ENCODE data around the gene IFFO2.

IFFO2 gene

GRCh38 chr1:18928406-18928805, 28.1 kb downstream of the IFFO2 start:
- H3K9ac ChIP-seq (ENCODE audit: low read depth in 1 of 2, low read length in 2 of 2), result no peak overlapping the region
- peaks cover 18 to 27% of the 10 kb centered on the region in 2 donors for H3K4me1 ChIP-seq (ENCODE audit: control insufficient read depth in 2 of 2, insufficient read depth in 2 of 2, low read length in 2 of 2)
- no peaks in the 10 kb centered on the region for H3K27me3 ChIP-seq (ENCODE audit: control insufficient read depth in 2 of 2, insufficient read depth in 2 of 2, low read length in 2 of 2)
- peak overlapping the region in 1 of 2 donors; percentile 88 for H3K27ac ChIP-seq (ENCODE audit: low read depth in 2 of 2, low read length in 2 of 2)
- no peaks in the 10 kb centered on the region for H3K36me3 ChIP-seq (ENCODE audit: control insufficient read depth in 2 of 2, insufficient read depth in 2 of 2, low read length in 2 of 2)
- no peaks in the 10 kb centered on the region for H3K9me3 ChIP-seq (ENCODE audit: control insufficient read depth in 2 of 2, low read length in 2 of 2)
- no peak overlapping the region for H3K4me3 ChIP-seq (ENCODE audit: low read length in 2 of 2)

- Histone ChIP-seq H3K9me3 (ENCODE audit: control insufficient read depth in 2 of 2, low read length in 2 of 2) (no peaks in the 10 kb centered on the region), H3K27me3 (ENCODE audit: control insufficient read depth in 2 of 2, insufficient read depth in 2 of 2, low read length in 2 of 2) (no peaks in the 10 kb centered on the region), H3K27ac (ENCODE audit: low read depth in 2 of 2, low read length in 2 of 2) (peak overlapping the region in 1 of 2 donors; percentile 88), H3K36me3 (ENCODE audit: control insufficient read depth in 2 of 2, insufficient read depth in 2 of 2, low read length in 2 of 2) (no peaks in the 10 kb centered on the region), H3K4me3 (ENCODE audit: low read length in 2 of 2) (peak overlapping the region in 1 of 2 donors; percentile 23), H3K4me1 (ENCODE audit: control insufficient read depth in 2 of 2, insufficient read depth in 2 of 2, low read length in 2 of 2) (peaks cover 23 to 28% of the 10 kb centered on the region in 2 donors), H3K9ac (ENCODE audit: low read depth in 1 of 2, low read length in 2 of 2) (peak overlapping the region in 1 of 2 donors; percentile 63)
These were observed 28.7 kb downstream of the IFFO2 start for GRCh38 chr1:18927654-18928272.

- Histone ChIP-seq H3K4me1 (ENCODE audit: control insufficient read depth in 2 of 2, insufficient read depth in 2 of 2, low read length in 2 of 2) (peaks cover 28 to 33% of the 10 kb centered on the region in 2 donors), H3K36me3 (ENCODE audit: control insufficient read depth in 2 of 2, insufficient read depth in 2 of 2, low read length in 2 of 2) (no peaks in the 10 kb centered on the region), H3K4me3 (ENCODE audit: low read length in 2 of 2) (peak overlapping the region in 1 of 2 donors; percentile 23), H3K27ac (ENCODE audit: low read depth in 2 of 2, low read length in 2 of 2) (peak overlapping the region; percentile 68 to 88), H3K9me3 (ENCODE audit: control insufficient read depth in 2 of 2, low read length in 2 of 2) (no peaks in the 10 kb centered on the region), H3K9ac (ENCODE audit: low read depth in 1 of 2, low read length in 2 of 2) (peak overlapping the region; percentile 37 to 63), H3K27me3 (ENCODE audit: control insufficient read depth in 2 of 2, insufficient read depth in 2 of 2, low read length in 2 of 2) (no peaks in the 10 kb centered on the region)
These were observed 29.3 kb downstream of the IFFO2 start for GRCh38 chr1:18927082-18927653.

GRCh38 chr1:18926315-18927081, 30.0 kb downstream of the IFFO2 start:
- peak overlapping the region; percentile 37 to 63 for H3K9ac ChIP-seq (ENCODE audit: low read depth in 1 of 2, low read length in 2 of 2)

GRCh38 chr1:18925279-18925678, 31.2 kb downstream of the IFFO2 start:
- Histone ChIP-seq H3K27ac (ENCODE audit: low read depth in 2 of 2, low read length in 2 of 2) (no peak overlapping the region), H3K9ac (ENCODE audit: low read depth in 1 of 2, low read length in 2 of 2) (no peak overlapping the region), H3K36me3 (ENCODE audit: control insufficient read depth in 2 of 2, insufficient read depth in 2 of 2, low read length in 2 of 2) (peaks cover 5% of the 10 kb centered on the region in 2 donors), H3K27me3 (ENCODE audit: control insufficient read depth in 2 of 2, insufficient read depth in 2 of 2, low read length in 2 of 2) (no peaks in the 10 kb centered on the region), H3K4me3 (ENCODE audit: low read length in 2 of 2) (no peak overlapping the region), H3K9me3 (ENCODE audit: control insufficient read depth in 2 of 2, low read length in 2 of 2) (no peaks in the 10 kb centered on the region), H3K4me1 (ENCODE audit: control insufficient read depth in 2 of 2, insufficient read depth in 2 of 2, low read length in 2 of 2) (peaks cover 34 to 36% of the 10 kb centered on the region in 2 donors)

More at GRCh38 chr1:18926315-18927081, 30.0 kb downstream of the IFFO2 start:
- H3K36me3 ChIP-seq (ENCODE audit: control insufficient read depth in 2 of 2, insufficient read depth in 2 of 2, low read length in 2 of 2), result no peaks in the 10 kb centered on the region
- H3K27ac ChIP-seq (ENCODE audit: low read depth in 2 of 2, low read length in 2 of 2), result peak overlapping the region; percentile 68 to 88
- peak overlapping the region in 1 of 2 donors; percentile 28 for H3K4me3 ChIP-seq (ENCODE audit: low read length in 2 of 2)
- H3K9me3 ChIP-seq (ENCODE audit: control insufficient read depth in 2 of 2, low read length in 2 of 2), result no peaks in the 10 kb centered on the region
- peaks cover 34 to 36% of the 10 kb centered on the region in 2 donors for H3K4me1 ChIP-seq (ENCODE audit: control insufficient read depth in 2 of 2, insufficient read depth in 2 of 2, low read length in 2 of 2)
- no peaks in the 10 kb centered on the region for H3K27me3 ChIP-seq (ENCODE audit: control insufficient read depth in 2 of 2, insufficient read depth in 2 of 2, low read length in 2 of 2)

GRCh38 chr1:18924221-18924691, 32.2 kb downstream of the IFFO2 start:
- H3K27me3 ChIP-seq (ENCODE audit: control insufficient read depth in 2 of 2, insufficient read depth in 2 of 2, low read length in 2 of 2), result no peaks in the 10 kb centered on the region
- no peak overlapping the region for H3K27ac ChIP-seq (ENCODE audit: low read depth in 2 of 2, low read length in 2 of 2)
- peaks cover 5% of the 10 kb centered on the region in 2 donors for H3K36me3 ChIP-seq (ENCODE audit: control insufficient read depth in 2 of 2, insufficient read depth in 2 of 2, low read length in 2 of 2)
- no peaks in the 10 kb centered on the region for H3K9me3 ChIP-seq (ENCODE audit: control insufficient read depth in 2 of 2, low read length in 2 of 2)
- H3K4me3 ChIP-seq (ENCODE audit: low read length in 2 of 2), result no peak overlapping the region
- peaks cover 32 to 36% of the 10 kb centered on the region in 2 donors for H3K4me1 ChIP-seq (ENCODE audit: control insufficient read depth in 2 of 2, insufficient read depth in 2 of 2, low read length in 2 of 2)
- H3K9ac ChIP-seq (ENCODE audit: low read depth in 1 of 2, low read length in 2 of 2), result no peak overlapping the region

- no peak overlapping the region for H3K9ac ChIP-seq (ENCODE audit: low read depth in 1 of 2, low read length in 2 of 2)
These were observed 32.7 kb downstream of the IFFO2 start for GRCh38 chr1:18923756-18924211.

GRCh38 chr1:18922848-18923755, 33.4 kb downstream of the IFFO2 start:
- peak overlapping the region in 1 of 2 donors; percentile 60 for H3K9ac ChIP-seq (ENCODE audit: low read depth in 1 of 2, low read length in 2 of 2)
- H3K4me1 ChIP-seq (ENCODE audit: control insufficient read depth in 2 of 2, insufficient read depth in 2 of 2, low read length in 2 of 2), result peaks cover 28 to 32% of the 10 kb centered on the region in 2 donors
- peak overlapping the region; percentile 76 to 77 for H3K27ac ChIP-seq (ENCODE audit: low read depth in 2 of 2, low read length in 2 of 2)
- no peak overlapping the region for H3K4me3 ChIP-seq (ENCODE audit: low read length in 2 of 2)
- no peaks in the 10 kb centered on the region for H3K27me3 ChIP-seq (ENCODE audit: control insufficient read depth in 2 of 2, insufficient read depth in 2 of 2, low read length in 2 of 2)
- no peaks in the 10 kb centered on the region for H3K9me3 ChIP-seq (ENCODE audit: control insufficient read depth in 2 of 2, low read length in 2 of 2)
- peaks cover 5 to 8% of the 10 kb centered on the region in 2 donors for H3K36me3 ChIP-seq (ENCODE audit: control insufficient read depth in 2 of 2, insufficient read depth in 2 of 2, low read length in 2 of 2)

More at GRCh38 chr1:18923756-18924211, 32.7 kb downstream of the IFFO2 start:
- peaks cover 5 to 6% of the 10 kb centered on the region in 2 donors for H3K36me3 ChIP-seq (ENCODE audit: control insufficient read depth in 2 of 2, insufficient read depth in 2 of 2, low read length in 2 of 2)
- H3K4me1 ChIP-seq (ENCODE audit: control insufficient read depth in 2 of 2, insufficient read depth in 2 of 2, low read length in 2 of 2), result peaks cover 32 to 36% of the 10 kb centered on the region in 2 donors
- no peaks in the 10 kb centered on the region for H3K27me3 ChIP-seq (ENCODE audit: control insufficient read depth in 2 of 2, insufficient read depth in 2 of 2, low read length in 2 of 2)
- no peak overlapping the region for H3K4me3 ChIP-seq (ENCODE audit: low read length in 2 of 2)
- no peak overlapping the region for H3K27ac ChIP-seq (ENCODE audit: low read depth in 2 of 2, low read length in 2 of 2)
- H3K9me3 ChIP-seq (ENCODE audit: control insufficient read depth in 2 of 2, low read length in 2 of 2), result no peaks in the 10 kb centered on the region

- H3K4me1 ChIP-seq (ENCODE audit: control insufficient read depth in 2 of 2, insufficient read depth in 2 of 2, low read length in 2 of 2), result peaks cover 26% of the 10 kb centered on the region in 2 donors
- H3K9ac ChIP-seq (ENCODE audit: low read depth in 1 of 2, low read length in 2 of 2), result peak overlapping the region in 1 of 2 donors; percentile 60
- H3K9me3 ChIP-seq (ENCODE audit: control insufficient read depth in 2 of 2, low read length in 2 of 2), result no peaks in the 10 kb centered on the region
- H3K36me3 ChIP-seq (ENCODE audit: control insufficient read depth in 2 of 2, insufficient read depth in 2 of 2, low read length in 2 of 2), result peaks cover 5 to 11% of the 10 kb centered on the region in 2 donors
- peak overlapping the region; percentile 76 to 77 for H3K27ac ChIP-seq (ENCODE audit: low read depth in 2 of 2, low read length in 2 of 2)
- H3K27me3 ChIP-seq (ENCODE audit: control insufficient read depth in 2 of 2, insufficient read depth in 2 of 2, low read length in 2 of 2), result no peaks in the 10 kb centered on the region
- no peak overlapping the region for H3K4me3 ChIP-seq (ENCODE audit: low read length in 2 of 2)
These were observed 34.2 kb downstream of the IFFO2 start for GRCh38 chr1:18922319-18922726.

All from mucosa of rectum (tissue), 2 donors.